Measurements from ENCODE around the gene SORL1-AS1.

Gene SORL1-AS1

GRCh38 chr11:121456816-121457431, 4.2 kb upstream of the SORL1-AS1 start:
- H2BK5ac ChIP-seq (ENCODE audit: low read depth, low read length, poor library complexity, severe bottlenecking): no peak overlapping the region
- in situ Hi-C loops (cut with MboI; ENCODE audit: low sequenced_read_pairs): loop anchor here (25.0 kb wide), 1 partner anchor 655 kb away; the partner anchor contains the start of gene BLID
- no peak overlapping the region for H4K8ac ChIP-seq (ENCODE audit: low read depth in 2 of 2, low read length in 2 of 2)
- no peak overlapping the region for H3K4me2 ChIP-seq (ENCODE audit: low read depth, low read length)
- H3K23ac ChIP-seq (ENCODE audit: low read depth, low read length): no peak overlapping the region
- H3K9me3 ChIP-seq (ENCODE audit: control insufficient read depth, insufficient read depth, low read length): no peaks in the 10 kb centered on the region
- H2BK120ac ChIP-seq (ENCODE audit: low read depth, low read length): no peak overlapping the region
- DNase-seq (no peak), ATAC-seq (ENCODE audit: low read depth) (no peak)
- H3K4me3 ChIP-seq (ENCODE audit: insufficient read depth, low read depth, low read length): no peak overlapping the region
- peaks cover 39% of the 10 kb centered on the region for H3K27me3 ChIP-seq (ENCODE audit: control insufficient read depth, insufficient read depth, low read length)
- H4K5ac ChIP-seq (ENCODE audit: low read depth, low read length): no peak overlapping the region
- no peak overlapping the region for H3K18ac ChIP-seq (ENCODE audit: low read depth, low read length)
- H3K14ac ChIP-seq (replicated peaks; ENCODE audit: low read depth, low read length): no peak overlapping the region
- H3K79me1 ChIP-seq (ENCODE audit: low read depth in 1 of 2, low read length in 2 of 2): no peaks in the 10 kb centered on the region; a peak in 1 of 4 replicates
- no peak overlapping the region for H3K56ac ChIP-seq (ENCODE audit: extremely low read depth, insufficient read depth, low read length)
- WGBS, 2 experiments (ENCODE audit: extremely low coverage in 2 of 2, insufficient read length in 1 of 2): 88 to 100% methylated on average over 2 to 4 of the region's 11 CpGs
- no peak overlapping the region for H2BK20ac ChIP-seq (ENCODE audit: low read depth, low read length)
- BruUV-seq (replicated peaks): no TSS peak
- dilution Hi-C loops (cut with HindIII; ENCODE audit: low sequenced_read_pairs, unreplicated experiment): no loop called here
- H3K9ac ChIP-seq (ENCODE audit: low read depth, low read length): no peak overlapping the region
- ChIA-PET POLR2A (ENCODE audit: unreplicated experiment) (no interaction called here), CTCF (interaction anchor here (0.9 kb wide), 1 partner anchor 10 kb away, joined by 3 read pairs; no protein-coding TSS in a partner anchor)
- H2BK15ac ChIP-seq (ENCODE audit: low read depth, low read length): no peak overlapping the region
- no peak overlapping the region for H2AK9ac ChIP-seq (replicated peaks; ENCODE audit: low read depth, low read length, poor library complexity)
- no peaks in the 10 kb centered on the region for H4K20me1 ChIP-seq (ENCODE audit: insufficient read depth, low read length)
- H3K4me1 ChIP-seq (ENCODE audit: control insufficient read depth, insufficient read depth, low read length): no peaks in the 10 kb centered on the region
- H3K36me3 ChIP-seq (ENCODE audit: control insufficient read depth, insufficient read depth, low read length): no peaks in the 10 kb centered on the region
- intact Hi-C loops (cut with micrococcal nuclease): no loop called here
- no peaks in the 10 kb centered on the region for H3K9me1 ChIP-seq (ENCODE audit: insufficient read depth, low read length)
- H4K91ac ChIP-seq (ENCODE audit: insufficient read depth, low read depth, low read length): no peak overlapping the region
- no peak overlapping the region for H2AFZ ChIP-seq (replicated peaks; ENCODE audit: low read length, poor library complexity)
- TF ChIP-seq USF2 (IDR thresholded peaks at IDR 0.05; ENCODE audit: low read depth, low read length): no peak
- no peak overlapping the region for H2AK5ac ChIP-seq (ENCODE audit: low read depth, low read length)
- H3K27ac ChIP-seq (ENCODE audit: insufficient read depth, low read length): no peak overlapping the region
- H3K4ac ChIP-seq (ENCODE audit: low read depth, low read length): no peak overlapping the region

Measured in IMR-90 (cell line).